ENCODE results near the gene BRF1.

DNA sequence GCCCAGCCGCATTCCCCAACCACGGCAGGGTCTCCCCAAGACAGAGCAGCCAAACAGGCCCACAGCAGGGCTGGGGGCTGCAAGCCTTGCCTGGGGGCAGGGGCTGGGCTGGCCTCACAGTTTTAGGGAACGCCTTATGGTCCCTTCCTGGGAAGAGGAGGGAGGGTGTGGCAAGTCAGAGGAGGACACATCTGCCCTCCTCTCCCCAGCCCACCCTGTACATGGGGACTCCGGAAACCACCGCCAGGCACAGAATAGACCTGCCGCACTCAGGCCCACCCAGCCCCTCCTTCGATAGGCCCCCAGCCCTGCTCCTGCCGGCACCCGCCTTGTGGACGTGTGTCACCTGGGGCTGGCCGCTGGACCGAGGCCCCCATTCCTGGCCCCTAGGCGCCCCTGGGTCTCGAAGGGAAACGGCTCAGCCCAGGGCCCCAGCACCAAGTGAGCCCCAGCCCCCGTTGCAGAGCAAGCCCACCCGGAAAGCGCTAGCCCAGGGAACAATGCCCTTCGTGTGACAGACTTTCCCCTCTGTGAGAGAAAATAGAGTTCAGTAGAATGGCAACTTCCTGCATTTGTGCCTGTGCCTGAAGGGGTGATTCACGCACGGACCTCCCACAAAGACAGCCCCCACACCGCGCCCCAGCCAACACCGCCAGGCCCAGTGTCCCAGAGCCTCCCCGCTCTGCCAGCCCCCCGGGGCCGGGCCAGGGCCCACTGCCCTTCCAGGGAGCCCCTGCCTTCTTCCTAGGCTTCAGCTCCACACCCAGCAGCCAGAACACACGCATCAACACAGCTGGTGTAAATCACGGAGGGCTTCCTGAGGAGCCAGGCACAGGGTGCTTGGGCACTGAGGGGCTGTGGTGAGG is 107.7 kb downstream of the BRF1 start:
- no peak for TF ChIP-seq CTCF (conservative IDR thresholded peaks at IDR 0.05)
- TF ChIP-seq ZFX (IDR thresholded peaks at IDR 0.05): no peak
